Measurements from ENCODE around the gene LIG3.
"Not testable (repeated sequence)": the region's sequence is repeated elsewhere in the genome, so short reads cannot be mapped to it uniquely, and the experiment has no call there.

The LIG3 gene

GRCh38 chr17:34980353-34980680 is at the start of gene LIG3:
Gene LIG3 (plus strand): TSS chr17:34980512. CDS start chr17:34983006, 2,494 bp downstream.
- peak; percentile 90 for DNase-seq (ENCODE audit: low spot score)

DNA sequence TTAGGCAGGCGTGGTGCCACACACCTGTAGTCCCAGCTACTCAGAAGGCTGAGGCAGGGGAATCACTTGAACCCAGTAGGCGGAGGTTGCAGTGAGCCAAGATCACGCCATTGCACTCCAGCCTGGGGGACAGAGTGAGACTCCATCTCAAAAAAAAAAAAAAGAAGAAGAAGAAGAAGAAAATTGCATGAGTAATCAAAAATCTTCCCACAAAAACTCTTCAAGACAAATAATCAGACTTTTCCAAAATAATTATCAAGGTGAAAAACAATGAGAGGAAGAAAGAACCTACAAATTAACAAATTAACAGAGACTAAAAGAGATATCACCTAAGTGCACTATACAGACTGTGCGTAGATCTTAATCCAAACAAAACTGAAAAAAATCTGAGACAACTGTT is 29.5 kb upstream of the LIG3 start:
- not testable (repeated sequence) for DNase-seq (ENCODE audit: low spot score)

DNA sequence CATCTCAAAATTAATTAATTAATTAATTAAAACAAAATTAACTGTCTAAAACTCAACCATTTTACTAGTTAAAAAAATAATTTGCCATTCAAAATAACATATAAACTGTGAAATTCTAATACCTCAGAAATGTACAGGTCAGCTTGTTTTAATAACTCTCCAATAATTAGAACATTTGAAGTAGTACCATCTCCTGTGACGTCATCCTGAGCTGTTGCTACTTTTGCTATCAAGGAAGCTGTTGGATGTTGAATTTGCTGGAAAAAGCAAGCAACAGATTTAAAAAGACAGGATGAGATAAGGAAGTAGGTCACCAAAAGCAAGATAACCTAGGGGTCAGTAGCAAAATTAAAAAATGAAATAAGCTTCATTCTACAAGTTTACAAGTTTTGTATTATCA is 21.9 kb upstream of the LIG3 start:
- no peak for DNase-seq (ENCODE audit: low spot score)

DNA sequence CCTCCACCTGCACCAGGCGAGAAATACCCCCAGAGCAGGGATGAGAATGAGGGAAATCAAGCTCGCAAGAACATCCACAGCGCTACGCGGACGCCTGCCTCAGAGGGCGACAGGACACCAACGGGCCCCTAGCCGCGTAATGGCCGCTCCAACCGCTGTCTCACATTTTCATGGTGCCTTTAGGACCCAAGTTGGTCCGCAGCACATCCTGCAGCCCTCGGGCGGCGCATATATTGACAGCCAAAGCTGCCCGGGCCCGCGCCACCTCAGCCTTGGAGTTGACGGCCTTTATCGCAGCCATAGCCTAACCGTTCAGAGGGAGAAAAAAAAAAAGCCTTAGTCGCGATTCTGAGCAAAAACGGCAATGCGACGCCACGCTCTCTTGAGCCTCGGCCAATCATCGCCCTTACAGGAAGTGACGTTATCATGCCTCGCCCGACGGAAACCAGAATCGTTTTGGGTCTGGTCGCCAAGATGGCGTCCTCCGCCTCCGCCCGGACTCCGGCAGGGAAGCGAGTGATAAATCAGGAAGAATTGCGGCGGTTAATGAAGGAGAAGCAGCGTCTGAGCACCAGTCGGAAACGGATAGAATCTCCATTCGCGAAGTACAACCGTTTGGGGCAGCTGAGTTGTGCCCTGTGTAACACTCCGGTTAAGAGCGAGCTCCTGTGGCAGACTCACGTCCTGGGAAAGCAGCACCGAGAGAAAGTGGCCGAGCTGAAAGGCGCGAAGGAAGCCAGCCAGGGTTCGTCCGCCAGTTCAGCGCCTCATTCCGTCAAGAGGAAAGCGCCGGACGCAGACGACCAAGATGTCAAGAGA is 19.0 kb upstream of the LIG3 start, which contains the start of the genes CCT6B and ZNF830:
TSS of gene CCT6B (minus strand) at position 368 of the 819 bp plus-strand sequence. CDS start at position 301, 67 bp downstream.
TSS of gene ZNF830 (plus strand) at position 448 of the 819 bp plus-strand sequence. CDS start at position 475, 27 bp downstream.
- DNase-seq (ENCODE audit: low spot score): peak; percentile 95

- DNase-seq (ENCODE audit: low spot score): no peak
These were observed 6.1 kb upstream of the LIG3 start for GRCh38 chr17:34974179-34974578.

- DNase-seq (ENCODE audit: low spot score): no peak
These were observed 5.2 kb upstream of the LIG3 start for GRCh38 chr17:34974794-34975785.

- no peak for DNase-seq (ENCODE audit: low spot score)
These were observed 1.2 kb upstream of the LIG3 start for GRCh38 chr17:34979153-34979552.

DNA sequence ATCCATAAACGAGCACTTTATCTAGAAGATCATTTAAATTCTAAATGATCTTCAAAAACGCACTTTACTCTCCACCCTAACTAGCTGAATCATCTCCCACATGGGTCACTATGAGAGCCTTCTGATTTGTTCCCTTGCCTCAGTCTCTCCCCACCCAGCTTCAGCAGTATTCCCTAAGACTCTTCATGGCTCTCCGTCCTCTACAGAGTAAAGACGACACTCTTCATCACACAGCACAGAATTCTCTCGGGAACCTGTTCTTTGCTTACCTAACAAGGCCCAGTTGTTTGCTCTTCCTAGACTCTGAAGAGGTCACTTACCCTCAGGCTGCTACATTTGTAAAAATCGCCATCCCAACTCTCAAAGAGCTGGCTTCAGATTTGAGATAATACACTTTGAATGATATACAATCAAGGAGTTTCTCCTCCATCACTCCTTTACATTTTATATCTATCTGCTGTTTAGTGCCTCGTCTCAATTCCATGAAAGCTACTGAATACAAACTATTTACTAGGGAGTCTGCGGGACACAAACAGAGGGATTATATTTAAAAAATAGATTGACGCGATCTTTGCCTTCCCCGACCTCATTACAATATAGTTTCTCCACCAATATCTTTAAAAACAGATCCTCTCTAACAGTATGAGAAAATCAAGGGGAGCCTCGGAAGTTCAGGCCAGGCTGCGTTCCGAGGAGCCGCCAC is 511 bp upstream of the LIG3 start:
- DNase-seq (ENCODE audit: low spot score): no peak

DNA sequence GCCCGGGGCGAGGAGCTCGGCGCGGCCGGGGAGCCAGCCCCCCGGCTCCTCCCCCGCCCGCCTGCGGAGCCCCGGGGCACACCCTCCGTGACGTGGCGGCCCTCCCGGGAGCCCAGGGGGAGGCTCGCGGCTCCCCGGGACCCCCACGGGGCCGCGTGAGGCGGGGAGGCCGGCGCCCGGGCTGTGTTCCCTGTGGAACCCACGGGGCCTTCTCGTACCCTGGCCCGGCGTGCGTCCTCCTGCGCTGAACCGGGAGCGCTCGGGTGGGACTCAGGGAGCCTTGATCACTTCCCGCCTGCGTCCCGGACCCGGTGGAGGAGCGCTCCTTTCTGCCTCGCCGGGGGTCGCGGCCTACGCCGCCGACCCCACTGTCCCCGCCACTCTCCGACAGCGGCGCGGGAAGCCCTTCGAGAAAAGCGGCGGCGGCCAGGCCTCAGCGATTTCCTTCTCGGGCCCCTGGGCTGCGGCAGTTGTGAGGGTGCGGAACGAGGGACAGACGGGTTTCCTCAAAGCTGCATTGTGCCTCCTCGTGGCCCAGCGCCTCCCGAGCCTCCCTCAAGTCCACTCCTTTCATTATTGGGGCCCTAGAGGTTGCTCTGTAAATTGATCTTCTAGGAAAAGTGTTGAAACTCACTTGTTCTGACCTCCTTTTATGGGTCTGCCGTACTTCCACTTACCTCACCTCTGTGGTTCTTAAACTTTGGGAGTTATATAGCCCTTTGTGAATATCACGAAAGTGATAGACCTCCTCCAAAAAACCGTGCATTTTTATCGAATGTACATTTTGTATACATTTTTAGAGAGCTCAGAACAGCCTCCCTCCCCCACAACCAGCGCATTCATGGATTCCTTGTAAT is 597 bp downstream of the LIG3 start:
- DNase-seq (ENCODE audit: low spot score): peak; percentile 55

GRCh38 chr17:34981538-34982241 is 1.4 kb downstream of the LIG3 start:
- no peak for DNase-seq (ENCODE audit: low spot score)

- DNase-seq (ENCODE audit: low spot score): no peak
These were observed 6.9 kb downstream of the LIG3 start for GRCh38 chr17:34987232-34987631.

DNA sequence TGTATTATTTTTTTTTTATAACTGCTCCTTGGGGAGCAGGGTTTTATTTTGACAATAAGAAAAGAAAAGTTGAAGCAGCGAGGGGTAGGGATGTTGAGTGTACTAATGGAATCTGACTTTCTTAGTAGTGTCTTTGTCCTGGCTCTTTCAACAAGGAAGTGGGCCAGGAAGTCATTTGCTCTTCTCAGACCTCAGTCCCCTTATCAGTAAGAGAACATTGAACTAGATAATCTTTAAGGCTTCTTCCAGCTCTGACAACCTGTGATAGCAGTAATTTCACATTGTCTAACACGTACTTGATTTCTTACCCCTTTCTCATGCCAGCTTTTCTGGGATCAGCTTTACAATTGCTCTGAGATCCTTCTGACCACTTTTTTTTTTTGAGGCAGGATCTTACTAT is 8.3 kb downstream of the LIG3 start:
- no peak for DNase-seq (ENCODE audit: low spot score)

- no peak for DNase-seq (ENCODE audit: low spot score)
These were observed 9.2 kb downstream of the LIG3 start for GRCh38 chr17:34989473-34989872.

DNA sequence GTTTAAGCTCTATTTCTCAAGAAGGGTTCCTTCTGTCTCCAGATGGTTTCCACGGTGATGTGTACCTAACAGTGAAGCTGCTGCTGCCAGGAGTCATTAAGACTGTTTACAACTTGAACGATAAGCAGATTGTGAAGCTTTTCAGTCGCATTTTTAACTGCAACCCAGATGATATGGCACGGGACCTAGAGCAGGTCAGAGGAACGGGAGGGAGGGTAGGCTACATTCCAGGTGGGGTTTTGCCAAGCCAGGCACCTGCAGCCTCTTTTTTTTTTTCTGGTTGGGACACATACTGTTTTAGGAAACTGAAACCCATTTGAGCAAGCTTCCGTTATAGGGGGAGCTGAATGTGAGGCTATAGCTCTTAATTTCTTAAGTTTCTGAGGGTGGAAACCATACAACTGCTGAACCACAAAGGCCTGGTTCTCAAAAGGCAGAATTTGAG is 10.6 kb downstream of the LIG3 start:
- DNase-seq (ENCODE audit: low spot score): no peak

- no peak for DNase-seq (ENCODE audit: low spot score)
These were observed 11.3 kb downstream of the LIG3 start for GRCh38 chr17:34991606-34992005.

GRCh38 chr17:34993031-34993430 is 12.7 kb downstream of the LIG3 start:
- no peak for DNase-seq (ENCODE audit: low spot score)

GRCh38 chr17:34996422-34997285 is 16.3 kb downstream of the LIG3 start:
- no peak for DNase-seq (ENCODE audit: low spot score)

GRCh38 chr17:34997355-34997862 is 17.1 kb downstream of the LIG3 start:
- no peak for DNase-seq (ENCODE audit: low spot score)

DNA sequence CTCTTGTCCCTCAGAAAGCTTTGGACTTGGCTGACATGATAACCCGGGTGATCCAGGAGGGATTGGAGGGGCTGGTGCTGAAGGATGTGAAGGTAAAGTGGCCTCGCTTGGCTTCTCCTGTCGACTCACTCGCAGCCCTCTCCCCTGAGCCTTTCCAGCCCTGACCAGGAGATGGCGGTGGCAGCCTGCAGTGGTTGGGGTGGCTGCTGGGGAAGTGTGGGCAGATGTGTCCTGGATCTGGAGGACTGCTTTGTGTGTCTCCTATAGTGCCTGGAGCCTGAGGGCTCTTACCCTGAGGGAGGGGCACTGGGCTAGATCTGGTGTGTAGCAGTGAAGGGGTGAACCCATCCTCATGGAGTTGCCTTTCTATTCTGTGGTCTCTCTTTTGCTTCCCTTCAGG is 17.9 kb downstream of the LIG3 start:
- peak; percentile 90 for DNase-seq (ENCODE audit: low spot score)
